ENCODE results near the gene PNRC2.

Gene PNRC2, protein sequence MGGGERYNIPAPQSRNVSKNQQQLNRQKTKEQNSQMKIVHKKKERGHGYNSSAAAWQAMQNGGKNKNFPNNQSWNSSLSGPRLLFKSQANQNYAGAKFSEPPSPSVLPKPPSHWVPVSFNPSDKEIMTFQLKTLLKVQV

DNA sequence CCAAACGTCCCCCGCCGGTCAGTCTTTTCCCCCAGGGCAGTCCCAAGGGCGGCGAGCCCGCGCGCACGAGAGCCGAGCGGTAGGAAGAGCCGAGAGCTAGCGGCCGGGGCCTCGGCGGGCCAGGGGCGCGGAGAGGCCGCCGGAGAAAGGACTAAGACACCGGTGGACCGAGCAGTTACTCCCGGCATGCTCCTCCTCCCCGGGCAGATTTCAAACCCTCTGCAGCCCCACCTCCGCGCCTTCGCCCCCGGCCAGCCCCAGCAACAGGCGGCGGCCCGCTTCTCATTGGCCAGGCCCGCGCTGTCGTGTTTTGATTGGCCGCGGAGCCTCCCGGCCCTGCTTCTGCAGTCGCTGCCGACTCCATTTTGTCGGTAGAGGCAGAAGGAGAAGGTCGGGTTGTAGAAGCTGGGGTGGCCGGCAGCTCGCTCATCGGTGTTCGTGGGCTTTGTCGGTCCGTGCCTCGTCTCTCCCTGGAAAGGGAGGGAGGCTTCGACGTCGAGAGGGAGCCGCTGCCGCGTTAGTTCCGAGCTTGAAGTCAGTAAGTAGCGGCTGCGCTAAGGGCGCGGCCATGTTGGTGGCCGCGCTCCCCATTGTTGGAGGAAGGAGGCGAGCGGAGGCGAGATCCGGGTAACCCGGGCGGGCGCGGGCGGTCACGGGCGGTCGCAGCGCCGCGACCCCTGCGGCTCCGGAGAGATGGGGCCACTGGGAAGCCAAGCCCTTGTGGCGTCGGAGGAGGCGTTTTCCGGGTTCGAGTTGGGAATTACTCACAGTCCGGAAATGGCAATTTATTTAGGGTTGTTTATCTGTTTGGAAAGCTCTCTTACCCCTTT is at the start of gene PNRC2:
Gene PNRC2, plus strand, starts transcription at position 368 of the 830 bp plus-strand sequence. CDS start 1,630 bp downstream, outside the sequence.
- peak; percentile 92 for DNase-seq

- DNase-seq: no peak
Measured at GRCh38 chr1:23910144-23910543, 49.5 kb upstream of the PNRC2 start.

GRCh38 chr1:23910553-23911246 is 48.9 kb upstream of the PNRC2 start:
- DNase-seq: no peak

DNA sequence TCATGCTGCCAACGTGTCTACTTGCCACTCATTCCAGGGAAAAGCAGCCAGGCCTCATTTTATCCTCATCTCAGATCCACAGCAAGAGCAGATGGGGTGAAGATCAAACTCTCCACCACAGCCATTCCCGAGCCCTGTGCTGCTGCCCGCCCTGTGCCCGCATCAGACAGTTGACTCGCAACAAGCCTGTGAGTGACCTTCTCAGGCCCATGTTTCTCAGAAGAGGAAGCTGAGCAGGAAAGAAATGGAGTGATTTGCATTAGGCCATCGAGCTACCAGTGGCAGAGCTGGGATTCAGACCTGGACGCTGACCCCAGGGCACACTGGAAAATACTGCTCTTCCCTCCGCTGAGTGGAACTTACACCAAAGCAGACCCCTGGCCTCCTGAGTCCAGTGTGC is 47.7 kb upstream of the PNRC2 start:
- DNase-seq: no peak

DNA sequence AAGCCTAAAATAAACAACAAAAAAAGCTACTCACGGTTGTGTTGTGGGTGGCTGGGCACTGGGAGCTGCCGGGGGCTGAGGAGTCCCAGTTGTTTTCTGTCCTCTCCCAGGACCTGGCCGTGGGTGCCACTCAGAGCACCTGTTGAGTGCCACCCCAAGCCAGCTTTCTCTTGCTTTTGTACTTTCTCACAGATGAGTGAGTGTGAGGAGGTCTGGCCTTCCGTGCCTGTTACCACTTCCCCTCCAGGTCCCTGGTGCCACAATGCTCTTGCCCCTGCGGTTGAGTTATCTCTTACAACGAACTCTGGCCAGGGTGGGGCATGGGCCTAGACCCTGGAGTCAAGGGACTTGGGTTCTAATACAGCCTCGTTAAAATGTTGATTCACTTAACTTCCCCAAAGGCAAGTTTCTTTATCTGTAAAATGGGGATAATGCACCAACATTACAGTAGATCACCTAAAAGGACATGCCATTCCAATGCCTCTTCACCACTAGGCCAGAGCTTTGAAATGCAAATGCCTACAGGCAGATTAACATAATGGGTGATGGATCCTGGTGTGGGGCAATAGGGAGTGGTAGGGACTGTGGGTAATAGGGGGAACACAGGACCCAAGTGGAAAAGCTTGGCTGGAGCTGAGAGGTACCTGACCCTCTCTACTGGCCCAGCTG is 46.3 kb upstream of the PNRC2 start, which contains the start of gene CNR2:
Gene CNR2, minus strand, starts transcription at position 151 of the 669 bp plus-strand sequence. CDS start 37,745 bp downstream, outside the sequence.
- DNase-seq: no peak

DNA sequence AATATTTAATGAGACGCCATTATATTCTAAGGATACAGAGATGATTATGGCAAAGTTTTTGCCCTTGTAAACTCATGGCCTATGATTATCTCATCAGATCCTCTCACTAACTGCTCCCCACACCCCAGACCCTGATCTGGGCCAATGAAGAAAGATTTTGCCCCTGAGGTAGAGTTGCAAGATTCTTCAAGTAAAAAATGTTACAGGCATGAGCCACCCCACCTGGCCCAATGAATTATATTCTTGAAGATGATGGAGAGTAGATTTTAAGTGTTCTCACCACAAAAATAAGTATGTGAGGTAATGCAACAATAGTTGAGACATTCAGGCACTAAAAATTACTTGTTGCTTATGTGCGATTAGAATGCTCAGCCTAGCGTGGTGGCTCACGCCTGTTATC is 44.7 kb upstream of the PNRC2 start:
- DNase-seq: no peak

DNA sequence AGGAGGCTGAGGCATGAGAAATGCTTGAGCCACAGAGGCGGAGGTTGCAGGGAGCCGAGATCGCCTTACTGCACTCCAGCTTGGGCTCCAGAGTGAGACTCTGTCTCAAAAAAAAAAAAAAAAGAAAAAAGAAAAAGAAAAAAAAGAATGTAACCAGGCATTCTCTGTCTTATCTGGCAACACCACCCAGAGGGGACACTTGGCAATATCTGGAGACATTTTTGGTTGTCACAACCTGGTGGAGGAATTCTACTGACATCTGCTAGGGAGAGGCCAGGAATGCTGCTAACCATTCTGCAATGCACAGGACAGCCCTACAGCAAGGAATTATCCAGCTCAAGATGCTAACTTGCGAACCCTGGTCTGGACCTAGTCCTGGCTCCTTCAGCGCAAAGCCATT is 44.2 kb upstream of the PNRC2 start:
- no peak for DNase-seq

- peak; percentile 49 for DNase-seq
Measured at GRCh38 chr1:23916209-23917131, 43.2 kb upstream of the PNRC2 start.

- no peak for DNase-seq
Measured at GRCh38 chr1:23922321-23922943, 37.2 kb upstream of the PNRC2 start.

- DNase-seq: no peak
Measured at GRCh38 chr1:23923592-23924499, 35.8 kb upstream of the PNRC2 start.

- DNase-seq: no peak
Measured at GRCh38 chr1:23924601-23925000, 35.0 kb upstream of the PNRC2 start.

- no peak for DNase-seq
Measured at GRCh38 chr1:23925279-23925678, 34.3 kb upstream of the PNRC2 start.

DNA sequence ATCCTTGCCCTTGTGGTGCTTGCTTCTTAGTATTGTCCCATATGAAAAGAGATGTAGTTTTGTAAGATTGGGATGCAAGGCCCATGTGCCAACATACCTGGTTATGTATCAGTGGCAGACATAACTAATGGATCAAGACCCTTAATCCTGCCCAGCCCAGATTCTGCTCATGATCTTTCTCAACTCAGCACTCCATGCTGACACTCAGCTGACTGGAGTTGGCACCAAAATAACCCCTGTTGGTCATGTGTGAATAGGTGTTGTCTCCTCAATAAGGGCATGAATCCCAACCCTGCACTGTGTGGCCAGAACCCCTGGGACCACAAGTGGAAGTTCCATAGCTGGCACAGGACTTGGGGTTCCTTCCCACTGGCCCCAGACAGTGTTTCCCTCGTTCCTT is 32.5 kb upstream of the PNRC2 start:
- DNase-seq: no peak

GRCh38 chr1:23928789-23929188 is 30.8 kb upstream of the PNRC2 start:
- no peak for DNase-seq

DNA sequence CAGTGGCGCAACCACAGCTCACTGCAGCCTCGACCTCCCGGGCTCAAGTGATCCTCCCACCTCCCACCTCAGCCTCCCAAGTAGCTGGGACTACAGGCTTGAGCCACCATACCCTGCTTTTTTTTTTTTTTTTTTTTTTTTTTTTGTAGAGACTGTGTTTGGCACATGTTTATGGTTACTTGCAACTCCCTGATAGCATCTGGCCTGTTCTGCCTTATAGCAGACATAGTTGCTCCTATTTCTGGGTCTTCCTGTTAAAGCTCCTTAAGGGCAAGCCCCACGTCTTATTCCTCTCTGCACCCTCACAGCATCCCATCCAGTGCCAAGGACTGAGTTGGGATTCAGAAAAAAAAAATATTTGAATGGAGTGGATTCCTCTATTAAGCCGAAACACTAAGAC is 29.4 kb upstream of the PNRC2 start:
- no peak for DNase-seq

GRCh38 chr1:23930861-23931490 is 28.7 kb upstream of the PNRC2 start:
- peak; percentile 94 for DNase-seq

DNA sequence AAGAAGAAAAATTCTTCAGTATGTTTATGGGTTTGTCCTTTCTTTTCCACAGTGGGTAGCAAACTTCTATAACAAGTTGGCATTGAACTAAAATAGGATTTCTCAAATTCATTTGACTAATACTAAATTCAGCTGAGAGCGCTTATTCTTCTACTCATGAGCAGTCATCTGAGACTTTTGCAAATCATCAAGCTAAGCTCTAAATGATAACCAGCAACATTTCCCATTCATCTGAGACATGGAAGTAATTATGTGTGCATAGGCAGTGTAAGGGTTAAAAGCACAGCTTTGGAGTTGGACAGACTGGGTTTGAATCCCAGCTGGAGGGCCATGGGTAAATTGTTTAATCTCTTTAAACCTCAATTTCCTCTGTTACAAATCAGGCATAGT is 28.1 kb upstream of the PNRC2 start:
- peak; percentile 62 for DNase-seq

DNA sequence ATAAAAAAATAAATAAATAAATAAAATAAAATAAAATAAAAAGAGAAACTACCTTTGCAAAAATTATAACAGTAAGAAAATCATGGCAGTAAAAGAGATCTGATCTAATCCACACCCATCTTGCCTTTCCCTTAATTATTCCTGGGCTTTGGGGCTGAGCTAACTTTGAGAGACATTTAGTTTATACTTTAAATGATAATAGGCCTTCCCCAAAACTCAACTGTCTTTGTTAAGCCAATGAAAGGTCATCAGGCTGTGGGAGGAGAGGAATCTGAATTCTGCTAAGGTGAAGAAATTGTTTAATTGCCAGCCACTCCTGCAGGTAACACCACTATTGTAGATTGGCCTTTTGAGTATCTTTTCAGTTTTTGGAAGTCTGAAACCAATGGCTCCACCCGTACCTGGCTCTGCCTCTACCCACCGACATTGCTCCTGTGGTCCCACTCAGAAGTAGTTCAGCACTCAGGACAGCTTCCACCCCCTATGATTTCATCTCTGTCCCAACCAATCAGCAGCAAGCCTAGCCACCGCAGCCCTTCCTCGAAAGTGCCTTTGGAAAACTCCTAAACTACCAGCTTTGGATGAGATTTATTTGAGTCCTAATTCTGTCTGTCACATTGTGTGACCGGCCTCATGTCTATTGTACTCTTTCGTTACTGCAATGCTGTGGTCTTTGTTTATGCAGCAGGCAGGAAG is 23.0 kb upstream of the PNRC2 start:
- DNase-seq: no peak

- DNase-seq: no peak
Measured at GRCh38 chr1:23947366-23947765, 12.3 kb upstream of the PNRC2 start.
